Measurements from ENCODE around the gene NAPSA.

- TF ChIP-seq, protein P1, sequence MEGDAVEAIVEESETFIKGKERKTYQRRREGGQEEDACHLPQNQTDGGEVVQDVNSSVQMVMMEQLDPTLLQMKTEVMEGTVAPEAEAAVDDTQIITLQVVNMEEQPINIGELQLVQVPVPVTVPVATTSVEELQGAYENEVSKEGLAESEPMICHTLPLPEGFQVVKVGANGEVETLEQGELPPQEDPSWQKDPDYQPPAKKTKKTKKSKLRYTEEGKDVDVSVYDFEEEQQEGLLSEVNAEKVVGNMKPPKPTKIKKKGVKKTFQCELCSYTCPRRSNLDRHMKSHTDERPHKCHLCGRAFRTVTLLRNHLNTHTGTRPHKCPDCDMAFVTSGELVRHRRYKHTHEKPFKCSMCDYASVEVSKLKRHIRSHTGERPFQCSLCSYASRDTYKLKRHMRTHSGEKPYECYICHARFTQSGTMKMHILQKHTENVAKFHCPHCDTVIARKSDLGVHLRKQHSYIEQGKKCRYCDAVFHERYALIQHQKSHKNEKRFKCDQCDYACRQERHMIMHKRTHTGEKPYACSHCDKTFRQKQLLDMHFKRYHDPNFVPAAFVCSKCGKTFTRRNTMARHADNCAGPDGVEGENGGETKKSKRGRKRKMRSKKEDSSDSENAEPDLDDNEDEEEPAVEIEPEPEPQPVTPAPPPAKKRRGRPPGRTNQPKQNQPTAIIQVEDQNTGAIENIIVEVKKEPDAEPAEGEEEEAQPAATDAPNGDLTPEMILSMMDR (IDR thresholded peaks at IDR 0.05), result no peak
- TF ChIP-seq POLR2A (IDR thresholded peaks at IDR 0.05), result no peak
Observed at GRCh38 chr19:50325310-50326100, 39.9 kb downstream of the NAPSA start.
